Endothelial cell of umbilical vein (primary cell): Measurements from ENCODE around the gene PMFBP1.

Experiments used
- CTCF ChIP-seq, 2 donors: IDR thresholded peaks; 1 replicate in 1 of 2; 2 replicates in 1 of 2; pipeline ENCODE4 v1.5.1; 2011; ENCODE audit warnings: low read length in 2 of 2, mild to moderate bottlenecking in 2 of 2, moderate library complexity in 2 of 2, control low read depth in 1 of 2, inconsistent platforms in 1 of 2, low read depth in 1 of 2; ENCODE audit not compliant: insufficient read depth in 1 of 2; ENCODE audit errors: extremely low read depth in 1 of 2
- POLR2A ChIP-seq: IDR thresholded peaks from 2 replicates; pipeline ENCODE4 v1.6.1; 2012; ENCODE audit warnings: low read depth, mild to moderate bottlenecking, control low read depth, low read length
- POLR2AphosphoS5 ChIP-seq: IDR thresholded peaks from 2 replicates; pipeline ENCODE4 v1.6.1; 2012; ENCODE audit warnings: low read depth, mild to moderate bottlenecking, control low read depth, low read length, moderate library complexity; ENCODE audit not compliant: insufficient read depth

- TF ChIP-seq CTCF (IDR thresholded peaks at IDR 0.05; ENCODE audit: extremely low read depth in 1 of 2, insufficient read depth in 1 of 2, low read depth in 1 of 2, low read length in 2 of 2) (peak; percentile 60 to 65), POLR2A (no peak), POLR2AphosphoS5 (no peak)
These were observed 72.6 kb downstream of the PMFBP1 start for GRCh38 chr16:72099377-72099818.
